Vagina (tissue), 2 donors: ENCODE data around the gene MRM2.

Experiments used
- POLR2AphosphoS5 ChIP-seq, 2 donors: sonication (generic); formaldehyde crosslinking; IDR thresholded peaks; one replicate each; pipeline ENCODE4 v1.9.0; 2017; ENCODE audit warnings: antibody characterized with exemption in 2 of 2, mild to moderate bottlenecking in 2 of 2, low read depth in 1 of 2; ENCODE audit not compliant: insufficient read depth in 1 of 2
- TF ChIP-seq, protein P1 (sequence below), 3 experiments: fragments of 450-650 bp in 2 of 3; fragments of 200-600 bp in 1 of 3; sonication (generic) in 1 of 3; IDR thresholded peaks; one replicate each; pipeline ENCODE4 v1.5.1; 2017 to 2019; ENCODE audit warnings: antibody characterized with exemption in 3 of 3, mild to moderate bottlenecking in 2 of 3, moderate library complexity in 2 of 3

DNA sequence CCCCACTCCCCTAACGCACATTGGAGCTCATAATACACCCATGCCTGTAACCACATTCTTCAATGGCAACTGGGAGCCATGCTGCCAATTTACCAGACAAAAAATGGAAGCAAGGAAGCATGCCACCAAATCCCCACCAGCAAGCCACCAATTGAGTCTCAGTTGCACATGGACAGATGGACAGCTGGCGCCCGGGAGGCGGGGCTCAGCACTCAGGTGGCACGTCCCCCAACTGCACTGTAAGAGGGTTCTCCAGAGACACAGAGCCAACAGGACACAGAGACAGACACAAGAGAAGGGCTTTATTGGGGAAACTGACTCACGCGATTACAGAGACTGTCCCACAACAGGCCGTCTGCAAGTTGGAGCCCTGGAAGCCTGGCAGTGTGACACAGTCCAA, 11.8 kb downstream of the MRM2 start:
- TF ChIP-seq, protein P1, sequence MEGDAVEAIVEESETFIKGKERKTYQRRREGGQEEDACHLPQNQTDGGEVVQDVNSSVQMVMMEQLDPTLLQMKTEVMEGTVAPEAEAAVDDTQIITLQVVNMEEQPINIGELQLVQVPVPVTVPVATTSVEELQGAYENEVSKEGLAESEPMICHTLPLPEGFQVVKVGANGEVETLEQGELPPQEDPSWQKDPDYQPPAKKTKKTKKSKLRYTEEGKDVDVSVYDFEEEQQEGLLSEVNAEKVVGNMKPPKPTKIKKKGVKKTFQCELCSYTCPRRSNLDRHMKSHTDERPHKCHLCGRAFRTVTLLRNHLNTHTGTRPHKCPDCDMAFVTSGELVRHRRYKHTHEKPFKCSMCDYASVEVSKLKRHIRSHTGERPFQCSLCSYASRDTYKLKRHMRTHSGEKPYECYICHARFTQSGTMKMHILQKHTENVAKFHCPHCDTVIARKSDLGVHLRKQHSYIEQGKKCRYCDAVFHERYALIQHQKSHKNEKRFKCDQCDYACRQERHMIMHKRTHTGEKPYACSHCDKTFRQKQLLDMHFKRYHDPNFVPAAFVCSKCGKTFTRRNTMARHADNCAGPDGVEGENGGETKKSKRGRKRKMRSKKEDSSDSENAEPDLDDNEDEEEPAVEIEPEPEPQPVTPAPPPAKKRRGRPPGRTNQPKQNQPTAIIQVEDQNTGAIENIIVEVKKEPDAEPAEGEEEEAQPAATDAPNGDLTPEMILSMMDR (IDR thresholded peaks at IDR 0.05) = no peak
- no peak for TF ChIP-seq POLR2AphosphoS5 (IDR thresholded peaks at IDR 0.05; ENCODE audit: insufficient read depth in 1 of 2, low read depth in 1 of 2)
